ENCODE data around the gene FSCN2.

The FSCN2 gene

GRCh38 chr17:81542431-81543338, 14.5 kb downstream of the FSCN2 start:
- DNase-seq (ENCODE audit: low read depth) = no peak

- no peak for DNase-seq (ENCODE audit: low read depth)
Observed at GRCh38 chr17:81543339-81543675, 15.1 kb downstream of the FSCN2 start.

GRCh38 chr17:81543756-81544155, 15.6 kb downstream of the FSCN2 start:
- no peak for DNase-seq (ENCODE audit: low read depth)

- no peak for DNase-seq (ENCODE audit: low read depth)
Observed at GRCh38 chr17:81544281-81544974, 16.3 kb downstream of the FSCN2 start.

GRCh38 chr17:81545160-81545949, 17.2 kb downstream of the FSCN2 start:
- no peak for DNase-seq (ENCODE audit: low read depth)

- no peak for DNase-seq (ENCODE audit: low read depth)
Observed at GRCh38 chr17:81546906-81547613, 18.9 kb downstream of the FSCN2 start.

- DNase-seq (ENCODE audit: low read depth) = no peak
Observed at GRCh38 chr17:81547614-81547982, 19.4 kb downstream of the FSCN2 start.

GRCh38 chr17:81549031-81549557, 20.9 kb downstream of the FSCN2 start:
- DNase-seq (ENCODE audit: low read depth) = no peak

- no peak for DNase-seq (ENCODE audit: low read depth)
Observed at GRCh38 chr17:81549826-81550225, 21.6 kb downstream of the FSCN2 start.

GRCh38 chr17:81550285-81550684, 22.1 kb downstream of the FSCN2 start:
- DNase-seq (ENCODE audit: low read depth) = no peak

GRCh38 chr17:81550830-81551457, 22.8 kb downstream of the FSCN2 start:
- no peak for DNase-seq (ENCODE audit: low read depth)

- DNase-seq (ENCODE audit: low read depth) = no peak
Observed at GRCh38 chr17:81551458-81552243, 23.5 kb downstream of the FSCN2 start.

GRCh38 chr17:81552244-81553017, 24.3 kb downstream of the FSCN2 start, which contains the start of gene FAAP100:
Gene FAAP100 (minus strand): TSS chr17:81552353. CDS start chr17:81552330, 23 bp downstream.
- DNase-seq (ENCODE audit: low read depth) = no peak

GRCh38 chr17:81553018-81553615, 24.9 kb downstream of the FSCN2 start:
- DNase-seq (ENCODE audit: low read depth) = no peak

GRCh38 chr17:81553616-81554181, 25.5 kb downstream of the FSCN2 start:
- peak; percentile 80 for DNase-seq (ENCODE audit: low read depth)

GRCh38 chr17:81556175-81556691, 28.1 kb downstream of the FSCN2 start:
- no peak for DNase-seq (ENCODE audit: low read depth)

- no peak for DNase-seq (ENCODE audit: low read depth)
Observed at GRCh38 chr17:81556863-81557262, 28.7 kb downstream of the FSCN2 start.

- no peak for DNase-seq (ENCODE audit: low read depth)
Observed at GRCh38 chr17:81557276-81558114, 29.3 kb downstream of the FSCN2 start.

All from HS-27A (cell line).